GM19025 (cell line): ENCODE data around the gene SMAD3.
"Not testable (repeated sequence)": the region's sequence is repeated elsewhere in the genome, so short reads cannot be mapped to it uniquely, and the experiment has no call there.

Experiments
- ATAC-seq: cut with Tn5 transposase; IDR thresholded peaks from one replicate; pipeline ENCODE4 v1.9.1; 2021; ENCODE audit warnings: mild to moderate bottlenecking, low read depth, moderate library complexity; ENCODE audit not compliant: unreplicated experiment

The SMAD3 gene

DNA sequence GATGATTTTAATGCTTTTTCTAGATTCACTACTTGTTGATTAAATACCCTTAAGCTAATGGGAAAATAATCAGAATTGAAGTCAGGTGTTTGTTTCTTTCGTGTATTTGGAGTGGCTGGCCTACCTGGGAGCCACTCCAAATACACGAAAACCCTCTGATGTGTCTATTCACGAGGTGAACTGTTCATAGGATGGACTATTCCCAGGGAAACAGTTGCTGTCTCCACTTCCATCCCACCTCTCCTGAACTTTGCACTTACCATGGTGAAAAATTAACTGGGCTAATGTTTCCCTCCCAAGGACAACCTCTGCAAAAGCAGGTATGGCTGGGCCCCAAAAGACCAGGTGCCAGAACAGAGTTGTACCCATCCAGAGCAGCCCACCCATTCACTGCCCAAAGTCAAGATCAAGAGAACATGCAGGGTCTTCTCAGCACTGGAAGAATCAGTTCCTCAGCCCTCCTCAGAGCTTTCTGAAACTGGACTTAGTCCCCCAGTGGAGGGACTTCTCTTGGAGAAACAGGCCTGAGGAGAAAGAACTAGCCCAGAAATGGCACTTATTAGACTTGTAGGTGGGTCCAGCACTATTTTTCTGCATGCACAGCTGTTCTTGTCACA lies 2.9 kb upstream of the SMAD3 start:
- no peak for ATAC-seq

DNA sequence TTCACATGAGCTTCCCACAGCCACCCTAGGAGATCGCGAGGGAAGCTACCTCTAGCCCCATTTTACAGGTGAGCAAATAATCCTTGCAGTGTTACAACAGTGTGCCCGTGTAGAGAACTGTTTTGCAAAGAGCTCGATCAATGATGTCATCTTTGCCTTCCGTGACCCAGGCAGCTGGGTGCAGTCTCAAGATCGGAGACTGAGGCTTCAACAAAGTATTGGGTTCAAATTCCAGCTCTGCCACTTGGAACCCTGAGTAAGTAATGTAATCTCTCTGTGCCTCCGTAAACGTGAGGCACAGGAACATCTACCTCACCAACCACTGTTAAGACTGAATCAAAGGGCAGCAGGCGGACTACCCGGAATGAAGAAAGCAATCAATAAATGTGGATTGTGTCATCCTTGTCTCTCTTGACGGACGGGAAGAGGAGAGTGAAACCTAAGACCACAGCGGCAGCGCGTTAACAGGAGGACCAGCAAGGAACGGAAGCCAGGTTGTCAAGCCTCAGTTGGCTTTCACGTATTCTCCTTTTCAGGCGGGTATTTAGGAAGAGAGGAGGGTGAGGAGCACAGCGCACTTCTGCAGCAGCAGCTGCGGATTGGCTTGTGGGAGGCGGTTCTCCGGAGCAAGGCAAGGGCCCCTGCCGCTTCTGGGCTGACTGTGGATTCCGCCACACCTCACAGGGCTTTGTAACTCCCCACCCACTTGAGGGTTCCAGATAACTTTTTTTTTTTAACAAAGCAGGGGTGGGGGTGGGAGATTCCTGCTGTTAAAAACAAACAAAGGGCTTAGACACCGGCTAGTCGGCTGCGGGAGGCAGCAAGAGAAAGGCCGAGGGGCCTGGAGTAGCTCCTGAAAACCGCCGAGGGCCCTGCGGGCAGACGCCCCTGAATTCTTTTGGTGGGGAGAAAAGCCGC lies 1.5 kb upstream of the SMAD3 start:
- no peak for ATAC-seq

DNA sequence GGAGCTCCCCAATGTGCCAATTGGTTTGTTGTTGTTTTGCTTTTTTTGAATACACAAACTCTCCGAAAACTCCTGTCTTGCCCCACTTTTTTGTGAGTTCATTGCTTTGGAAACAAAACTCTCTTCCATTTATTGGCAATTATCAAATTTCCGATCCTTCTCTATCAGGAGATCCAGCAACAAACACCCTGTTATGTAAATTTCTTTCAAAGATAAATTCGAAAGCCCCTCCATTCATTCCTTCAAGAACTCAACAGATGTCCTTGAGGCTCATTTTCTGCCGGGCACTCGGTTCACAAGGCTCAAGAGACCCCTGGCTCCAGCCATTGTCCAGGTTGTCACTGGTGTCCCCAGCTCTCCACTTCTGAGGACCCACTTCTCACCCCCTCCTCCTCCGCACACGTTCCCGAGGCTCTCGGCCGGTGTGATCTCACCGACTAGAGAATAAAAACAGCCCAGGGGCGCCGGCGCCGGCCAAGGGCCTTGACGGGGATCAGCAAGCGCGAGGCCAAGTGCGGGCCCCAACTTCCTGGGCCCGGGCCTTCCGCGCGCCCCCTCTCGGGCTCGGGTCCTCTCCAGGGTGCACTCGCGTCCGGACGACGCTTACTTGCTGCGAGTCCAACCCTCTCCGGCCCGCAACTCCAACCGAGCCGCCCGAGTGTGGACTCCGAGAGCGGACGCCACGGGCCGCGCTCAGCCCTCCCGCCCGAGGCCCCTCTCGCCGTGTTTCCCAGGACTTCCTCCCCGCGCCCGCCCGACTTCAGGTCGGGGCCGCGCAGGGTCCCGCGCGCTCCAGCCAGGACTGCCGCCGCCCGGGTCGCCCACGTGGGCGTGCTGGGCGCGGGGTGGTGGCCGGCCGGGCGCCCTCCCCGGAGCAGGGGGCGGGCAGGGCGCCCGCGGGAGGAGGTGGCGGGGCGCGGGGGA lies 533 bp upstream of the SMAD3 start:
- ATAC-seq: peak; percentile 39

DNA sequence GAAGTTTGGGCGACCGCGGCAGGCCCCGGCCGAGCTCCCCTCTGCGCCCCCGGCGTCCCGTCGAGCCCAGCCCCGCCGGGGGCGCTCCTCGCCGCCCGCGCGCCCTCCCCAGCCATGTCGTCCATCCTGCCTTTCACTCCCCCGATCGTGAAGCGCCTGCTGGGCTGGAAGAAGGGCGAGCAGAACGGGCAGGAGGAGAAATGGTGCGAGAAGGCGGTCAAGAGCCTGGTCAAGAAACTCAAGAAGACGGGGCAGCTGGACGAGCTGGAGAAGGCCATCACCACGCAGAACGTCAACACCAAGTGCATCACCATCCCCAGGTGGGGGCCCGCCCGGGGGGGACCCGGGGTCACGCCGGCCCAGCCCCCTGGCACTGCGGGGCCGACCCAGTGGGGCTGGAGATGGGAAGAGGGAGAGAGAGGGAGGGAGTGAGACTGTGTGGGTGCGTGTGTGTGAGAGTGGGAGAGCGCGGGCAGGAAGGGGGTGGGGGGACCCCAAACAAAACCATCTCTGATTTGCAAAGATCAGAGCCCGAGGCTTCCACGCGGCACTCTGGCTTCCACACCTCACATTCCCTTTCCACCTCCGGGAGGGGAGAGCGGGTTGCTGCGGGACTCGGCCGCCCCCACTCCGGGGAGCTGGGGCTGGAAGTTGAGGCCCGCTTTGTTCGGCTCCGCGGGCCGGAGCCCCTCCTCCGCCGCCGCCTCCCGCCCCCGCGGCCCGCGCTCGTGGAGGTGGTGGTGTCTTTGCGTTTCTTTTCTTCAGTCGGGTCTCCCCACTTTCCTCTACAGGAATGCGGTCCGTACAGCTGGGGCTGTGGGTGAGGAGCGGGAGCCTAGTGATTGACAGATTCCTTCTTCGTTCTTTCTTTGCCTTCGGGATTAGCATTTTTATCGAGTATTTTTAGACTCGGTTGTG lies 898 bp downstream of the SMAD3 start:
- peak; percentile 14 for ATAC-seq

DNA sequence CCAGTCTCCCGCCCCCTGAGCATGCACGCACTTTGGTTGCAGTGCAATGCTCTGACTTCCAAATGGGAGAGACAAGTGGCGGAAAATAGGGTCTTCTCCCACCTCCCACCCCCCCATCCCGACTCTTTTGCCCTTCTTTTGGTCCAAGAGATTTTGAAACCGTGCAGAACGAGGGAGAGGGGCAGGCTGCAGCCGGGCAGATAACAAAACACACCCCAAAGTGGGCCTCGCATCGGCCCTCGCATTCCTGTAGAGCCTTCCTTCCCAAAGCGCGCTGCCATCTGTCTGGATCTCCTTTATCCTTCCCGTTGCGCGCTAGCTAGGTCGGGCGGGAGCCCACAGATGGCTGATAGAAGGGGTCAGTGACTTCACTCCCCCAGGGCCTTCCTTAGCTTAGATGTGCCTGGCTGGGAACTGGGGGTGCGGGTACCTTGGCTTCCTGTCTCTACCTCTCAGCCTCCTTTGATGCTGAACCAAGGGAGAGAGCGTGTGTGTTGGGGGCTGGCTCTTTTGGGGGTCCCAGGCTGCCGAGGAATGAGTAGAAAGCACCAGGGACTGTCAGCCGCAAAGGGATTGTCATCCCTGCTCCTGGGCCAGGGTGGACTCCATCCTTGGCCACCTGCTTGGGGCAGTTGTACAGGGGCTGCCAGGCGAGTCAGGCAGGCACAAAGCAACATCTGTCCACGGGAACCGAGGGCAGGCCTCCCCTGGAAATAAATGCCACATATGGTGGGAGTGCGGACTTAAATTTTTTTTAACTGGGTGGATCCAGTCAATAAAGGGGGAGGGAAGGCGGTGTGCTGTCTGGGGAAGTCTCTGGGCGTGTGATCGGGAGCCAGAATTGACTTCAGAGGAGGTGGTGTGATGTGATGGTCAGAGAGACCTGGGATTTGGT lies 1.8 kb downstream of the SMAD3 start:
- ATAC-seq: no peak

DNA sequence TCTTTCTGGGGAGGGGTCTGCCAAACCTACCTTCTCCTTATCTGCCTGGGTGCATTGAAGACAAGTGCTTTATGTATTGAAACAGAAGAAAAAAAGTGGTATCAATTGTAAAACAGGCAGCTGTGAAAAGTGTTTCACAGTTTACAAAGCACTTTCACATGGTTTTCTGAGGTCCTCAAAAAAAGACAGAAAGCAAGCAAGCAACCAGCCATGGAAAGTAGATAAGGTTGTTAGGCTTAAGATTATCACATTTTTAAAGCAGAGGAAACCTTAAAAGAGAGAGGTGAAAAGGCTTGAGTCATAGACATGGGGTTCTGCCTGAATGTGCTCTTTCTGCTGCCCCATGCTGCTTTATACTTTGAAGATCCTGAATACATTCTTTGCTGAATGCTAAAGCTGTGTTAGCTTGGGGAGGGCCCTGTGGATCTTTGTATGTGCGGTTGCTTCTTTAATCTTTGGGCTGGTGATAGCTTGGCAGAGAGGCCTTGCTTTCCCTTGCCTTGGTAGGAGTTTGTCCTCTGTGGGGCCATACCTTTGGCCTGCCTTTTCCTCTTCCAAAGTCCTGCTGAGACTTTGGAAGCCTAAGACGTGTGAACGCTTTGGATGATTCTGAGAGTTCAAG lies 2.6 kb downstream of the SMAD3 start:
- ATAC-seq: no peak

DNA sequence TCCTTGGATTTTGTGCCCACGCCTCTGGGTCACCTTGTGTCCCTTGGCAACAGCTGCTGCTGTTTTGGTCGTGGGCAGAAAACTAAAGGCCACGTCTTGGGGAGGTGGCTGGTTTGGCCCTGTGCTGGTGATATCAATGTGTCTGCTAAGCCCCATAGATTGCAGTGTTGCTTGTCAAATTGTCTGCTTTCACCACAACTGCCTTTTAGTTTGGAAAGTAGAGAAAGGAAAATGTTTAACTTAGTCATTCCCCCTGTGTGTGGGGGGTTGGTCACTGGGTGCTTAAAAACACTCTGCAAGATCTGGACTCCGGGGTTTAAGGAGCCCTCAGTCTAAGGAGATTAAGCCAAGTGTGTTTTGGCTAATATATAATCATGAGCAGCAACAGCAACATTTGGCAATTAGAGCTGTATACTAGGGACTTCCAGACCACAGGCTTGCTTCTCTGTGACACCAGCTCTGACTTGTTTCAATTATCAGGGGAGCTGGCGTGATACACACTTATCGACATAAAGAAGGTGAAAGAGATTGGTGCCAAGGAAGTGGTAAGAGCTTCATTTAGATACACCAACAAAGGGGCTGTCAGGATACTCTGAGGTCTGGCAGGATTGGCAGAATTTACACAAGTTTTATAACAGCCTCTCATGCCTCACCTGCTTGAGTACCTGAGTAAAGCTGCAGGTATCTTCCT lies 3.5 kb downstream of the SMAD3 start:
- no peak for ATAC-seq

DNA sequence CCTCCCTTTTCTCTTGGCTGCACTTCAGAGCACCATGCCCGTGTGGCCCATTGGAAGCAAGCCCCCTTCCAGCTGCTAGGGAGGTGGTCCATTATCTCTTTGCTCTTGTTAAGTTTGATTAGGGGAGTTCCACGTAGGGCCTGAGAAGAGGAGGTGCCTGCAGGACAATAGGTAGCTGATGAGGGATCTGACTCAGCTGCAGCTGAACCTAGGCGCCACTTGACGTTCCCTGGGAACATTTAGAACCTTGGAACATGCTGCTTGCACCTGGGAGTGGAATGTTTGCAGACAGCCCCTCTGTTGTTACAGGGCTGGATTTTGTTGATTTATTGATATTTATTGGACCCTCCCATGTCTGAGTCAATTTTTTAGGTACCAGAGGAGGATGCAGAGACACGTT lies 4.7 kb downstream of the SMAD3 start:
- no peak for ATAC-seq

DNA sequence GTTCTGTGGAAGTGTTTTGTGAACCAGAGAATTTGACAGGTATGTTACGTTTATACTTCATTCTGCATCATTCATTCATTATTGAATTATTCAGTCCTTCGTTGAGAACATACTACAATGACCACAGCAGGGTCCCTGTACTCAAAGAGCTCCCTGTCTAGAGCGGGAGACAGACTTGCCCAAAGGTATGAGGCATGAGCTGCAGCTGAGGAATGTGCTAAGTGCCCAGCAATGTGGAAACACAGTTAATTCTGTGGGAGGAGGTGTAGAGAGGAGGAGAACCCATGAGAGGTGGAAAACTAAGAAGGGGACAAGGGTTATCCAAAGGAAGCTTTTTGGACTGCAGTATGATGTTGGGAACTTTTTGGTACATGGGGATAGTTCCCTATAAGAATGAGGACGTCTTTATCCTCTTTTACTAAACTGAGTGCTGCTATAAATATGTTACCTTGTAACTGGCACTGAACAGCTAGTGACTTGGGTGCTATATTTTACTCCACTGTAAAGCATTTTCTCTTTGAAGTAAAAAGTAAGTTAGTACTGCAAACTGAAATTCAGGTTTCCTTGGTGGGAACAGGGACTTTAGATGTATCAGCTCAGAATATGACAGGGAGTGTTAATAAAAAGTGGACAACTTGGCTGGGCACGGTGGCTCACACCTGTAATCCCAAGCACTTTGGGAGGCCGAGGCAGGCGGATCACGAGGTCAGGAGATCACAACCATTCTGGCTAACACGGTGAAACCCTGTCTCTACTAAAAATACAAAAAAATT lies 5.7 kb downstream of the SMAD3 start:
- ATAC-seq: no peak

DNA sequence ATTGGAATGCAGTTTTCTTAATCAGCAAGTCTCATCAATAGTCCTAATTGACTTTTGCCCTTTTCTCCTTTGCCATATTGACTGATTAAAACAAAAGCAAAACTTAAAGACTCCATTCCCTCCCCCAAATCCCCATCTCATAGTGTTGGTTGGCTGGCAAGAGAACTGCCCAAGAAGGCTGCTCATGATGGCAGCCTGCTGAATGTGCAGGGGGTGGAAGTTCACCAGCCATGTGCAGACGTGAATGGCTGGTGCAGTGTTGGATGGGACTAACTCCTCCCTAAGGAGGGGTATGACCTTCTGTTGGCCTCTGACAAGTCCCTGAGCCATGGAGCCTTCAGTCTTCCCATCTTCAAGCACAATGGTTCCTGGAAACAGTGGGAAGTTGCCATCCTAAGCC lies 7.0 kb downstream of the SMAD3 start:
- no peak for ATAC-seq

DNA sequence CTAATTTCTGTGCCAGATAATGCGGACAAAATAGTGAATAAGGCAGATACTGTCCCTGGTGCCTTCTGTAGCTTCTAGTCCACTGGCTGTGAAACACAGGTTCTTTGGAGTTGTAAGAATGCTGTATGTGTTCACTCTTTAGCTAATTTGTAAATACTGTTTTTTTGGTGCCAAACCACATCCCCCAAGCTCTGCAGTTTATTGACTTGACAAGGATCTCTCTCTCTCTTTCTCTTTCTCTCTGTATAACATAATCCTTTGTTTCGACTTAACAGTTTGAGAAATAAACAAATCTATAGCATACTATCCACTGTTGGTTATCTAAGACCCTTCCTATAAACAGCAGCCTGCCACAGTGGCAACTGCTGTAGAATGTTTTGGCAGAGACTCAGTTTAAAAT lies 7.6 kb downstream of the SMAD3 start:
- no peak for ATAC-seq

DNA sequence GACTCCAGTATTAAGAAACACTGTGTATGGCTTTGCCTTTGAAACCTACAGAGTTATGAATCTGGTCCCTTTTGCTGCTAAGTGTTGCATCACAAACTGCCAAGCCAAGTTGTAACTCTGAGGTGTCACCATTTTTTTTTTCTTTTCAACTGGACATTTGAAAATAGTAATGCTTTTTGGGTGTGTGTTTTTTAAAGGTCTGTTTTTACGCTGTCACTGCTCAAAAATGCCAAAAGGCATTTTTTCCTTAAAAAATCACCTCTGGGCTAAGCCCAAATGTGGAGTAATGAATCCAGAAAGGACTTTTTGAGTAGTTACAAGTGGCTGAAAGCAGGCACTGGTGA lies 9.5 kb downstream of the SMAD3 start:
- ATAC-seq: no peak

DNA sequence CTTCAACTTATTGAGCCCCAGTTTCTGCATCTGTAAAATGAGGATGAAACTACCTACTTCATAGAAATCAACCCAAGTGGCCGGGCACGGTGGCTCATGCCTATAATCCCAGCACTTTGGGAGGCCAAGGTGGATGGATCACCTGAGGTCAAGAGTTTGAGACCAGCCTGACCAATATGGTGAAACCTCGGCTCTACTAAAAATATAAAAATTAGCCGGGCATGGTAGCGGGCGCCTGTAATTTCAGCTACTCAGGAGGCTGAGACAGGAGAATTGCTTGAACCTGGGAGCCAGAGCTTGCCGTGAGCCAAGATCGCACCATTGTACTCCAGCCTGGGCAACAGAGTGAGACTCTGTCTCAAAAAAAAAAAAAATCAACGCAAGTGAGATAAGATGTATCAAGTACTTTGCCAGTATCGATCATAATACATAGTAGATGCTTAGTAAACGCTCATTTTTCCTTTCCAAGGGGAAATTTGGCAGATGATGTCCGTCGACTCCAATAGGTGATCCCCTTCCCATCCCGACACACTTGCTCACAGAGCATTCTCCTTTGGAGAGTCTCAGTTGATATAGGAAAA lies 10.2 kb downstream of the SMAD3 start:
- ATAC-seq: not testable (repeated sequence)

DNA sequence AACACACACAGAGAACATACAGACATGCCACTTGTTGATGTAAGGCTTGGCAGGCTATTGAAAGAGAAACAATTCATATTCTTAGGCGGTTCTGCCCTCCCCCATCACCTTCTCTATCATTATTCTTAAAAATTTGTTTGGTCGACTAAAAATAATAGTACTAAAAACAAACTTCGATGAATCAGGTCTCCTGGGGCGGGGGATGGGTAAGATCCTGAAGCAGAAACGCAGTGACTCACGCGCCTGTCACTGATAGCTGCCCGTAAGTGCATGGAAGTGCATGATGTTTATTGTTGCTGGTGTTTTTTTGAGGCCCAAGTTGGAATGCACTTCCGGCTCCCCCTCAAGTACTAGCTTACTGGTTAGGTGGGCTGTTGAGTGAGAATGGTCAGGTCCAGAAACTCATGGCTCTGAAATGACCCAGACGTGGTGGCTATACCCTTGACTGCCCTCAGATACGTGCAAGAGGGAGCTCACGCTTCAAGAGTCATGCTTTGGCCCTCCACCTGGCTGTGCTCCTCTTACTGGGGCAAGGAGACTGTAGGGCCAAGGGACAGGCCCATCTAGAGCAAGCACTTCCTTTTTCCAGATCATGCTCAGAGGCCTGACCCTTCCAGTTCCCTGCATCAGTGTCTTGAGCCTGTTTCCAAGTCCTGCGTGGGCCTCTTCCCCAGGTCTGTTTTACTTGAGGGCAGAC lies 10.9 kb downstream of the SMAD3 start:
- no peak for ATAC-seq

DNA sequence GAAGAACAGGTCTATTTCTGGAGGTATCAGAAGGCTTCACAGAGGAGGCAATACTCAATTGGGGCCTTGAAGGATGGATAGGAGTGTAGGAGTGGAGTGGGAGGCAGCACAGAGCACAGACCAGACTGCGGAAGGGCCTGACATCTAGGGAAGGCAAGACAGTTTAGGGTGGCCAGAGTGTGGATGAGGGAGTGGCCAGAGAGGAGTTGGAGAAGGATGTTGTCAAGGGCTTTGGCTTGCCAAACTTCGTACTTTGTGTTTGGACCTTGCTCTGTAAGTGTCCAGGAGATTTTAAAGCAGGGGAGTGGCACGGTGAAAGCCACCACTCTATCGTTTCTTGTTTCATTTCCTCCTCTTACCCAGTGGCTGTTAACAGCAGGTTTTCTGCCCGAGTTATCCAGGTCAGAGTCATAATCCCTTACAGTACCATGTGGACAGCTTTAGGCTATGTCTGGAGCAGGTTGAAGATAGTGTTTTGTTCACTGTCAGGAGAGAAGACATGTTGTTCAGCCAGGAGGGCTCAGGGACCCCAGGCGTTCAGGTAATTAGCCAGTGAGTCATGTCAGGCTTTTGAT lies 12.3 kb downstream of the SMAD3 start:
- ATAC-seq: no peak

DNA sequence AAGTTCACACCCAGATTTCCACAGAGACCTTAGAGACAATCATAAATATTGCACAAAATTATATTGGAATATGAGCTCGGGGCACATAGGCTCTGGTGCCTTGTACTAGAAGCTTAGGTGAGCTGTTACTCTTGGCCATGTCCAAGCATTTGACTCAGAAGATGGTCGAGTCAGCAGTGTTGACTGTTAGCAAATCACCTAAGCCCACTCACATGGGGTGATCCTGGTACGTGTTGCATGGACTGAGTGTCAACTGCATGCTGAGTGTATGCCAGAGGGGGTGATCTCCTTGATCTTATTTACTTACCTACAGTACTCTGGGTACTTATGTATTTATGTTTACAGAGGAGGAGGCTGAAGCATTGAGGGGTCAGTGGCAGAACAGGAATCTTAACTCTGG lies 14.0 kb downstream of the SMAD3 start:
- ATAC-seq: no peak
